SHP77 treated with DMSO at 0.1 percent for 48 hours (cell line): ENCODE measurements around the gene CES2.
"Not testable (repeated sequence)": the region's sequence is repeated elsewhere in the genome, so short reads cannot be mapped to it uniquely, and the experiment has no call there.

Source experiments
- DNase-seq: peaks from one replicate; lab custom pipeline; 2025; lab: John Stamatoyannopoulos, UW

CES2 gene

DNA sequence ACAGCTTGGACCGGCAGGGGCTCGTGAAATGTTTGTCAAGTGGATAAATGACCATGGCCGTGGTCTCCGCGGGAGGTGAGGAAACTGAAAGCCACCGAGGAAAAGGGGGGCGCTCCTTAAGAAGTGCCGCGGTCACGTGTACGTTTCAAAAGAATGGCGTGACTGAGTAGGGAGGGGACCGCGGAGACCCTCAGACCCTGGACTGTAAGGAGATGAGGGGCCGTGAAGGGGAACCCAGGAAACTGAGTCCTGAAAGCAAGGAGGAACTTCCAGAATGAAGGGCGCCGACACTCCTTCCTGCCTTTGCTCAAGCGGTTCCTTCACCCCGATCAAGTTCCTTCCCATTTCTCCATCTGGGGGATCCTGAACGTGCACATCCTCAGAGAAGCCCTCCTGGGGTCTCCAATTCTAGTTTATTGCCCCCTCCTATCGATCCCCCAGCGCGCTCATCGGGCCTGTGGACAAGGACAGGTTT, 440 bp upstream of the CES2 start:
- DNase-seq: not testable (repeated sequence)

DNA sequence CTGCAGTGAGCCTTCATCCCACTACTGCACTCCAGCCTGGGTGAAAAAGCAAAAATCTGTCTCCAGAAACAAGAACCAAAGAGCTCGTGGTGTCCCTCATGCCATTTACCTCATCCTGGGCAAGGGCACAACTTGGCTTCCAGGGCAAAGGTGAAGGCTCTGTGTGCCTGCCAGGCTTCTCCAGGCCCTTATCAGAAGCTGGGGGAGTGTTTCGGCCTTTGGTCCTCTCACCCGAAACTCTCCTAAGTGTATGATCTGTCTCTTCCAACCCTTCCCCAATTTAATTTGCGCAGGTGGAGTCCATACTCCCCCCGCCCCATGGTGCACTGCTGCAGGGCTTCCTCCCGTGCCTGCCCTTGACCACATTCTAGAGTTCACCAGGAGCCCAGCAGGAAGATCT, 1.1 kb downstream of the CES2 start:
- DNase-seq: no peak

DNA sequence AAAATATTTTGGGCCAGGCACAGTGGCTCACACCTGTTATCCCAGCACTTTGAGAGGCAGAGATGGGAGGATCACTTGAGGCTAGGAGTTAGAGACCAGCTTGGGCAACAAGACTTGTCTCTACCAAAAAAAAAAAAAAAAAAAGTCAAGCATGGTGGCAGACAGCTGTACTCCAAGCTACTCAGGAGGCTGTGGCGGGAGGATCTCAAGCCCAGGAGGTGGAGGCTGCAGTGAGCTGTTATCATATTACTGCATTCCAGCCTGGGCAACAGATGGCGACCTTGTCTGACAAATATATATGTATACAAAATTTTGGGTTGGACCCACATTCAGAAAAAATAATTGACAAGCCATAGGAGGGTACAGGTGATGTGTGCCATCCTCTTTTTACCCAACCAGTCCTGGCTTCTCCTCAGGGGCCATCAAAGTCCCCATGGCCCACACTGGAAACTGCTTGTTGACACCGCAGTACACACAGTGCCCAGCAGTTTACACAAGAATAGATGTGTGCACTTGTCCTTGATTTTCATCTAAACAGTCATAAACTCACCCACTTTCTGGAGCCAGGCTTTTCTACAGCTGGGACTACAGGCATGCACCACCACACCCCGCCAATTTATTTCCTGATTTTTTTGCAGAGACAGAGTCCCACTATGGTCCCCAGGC, 1.7 kb downstream of the CES2 start:
- DNase-seq: no peak

DNA sequence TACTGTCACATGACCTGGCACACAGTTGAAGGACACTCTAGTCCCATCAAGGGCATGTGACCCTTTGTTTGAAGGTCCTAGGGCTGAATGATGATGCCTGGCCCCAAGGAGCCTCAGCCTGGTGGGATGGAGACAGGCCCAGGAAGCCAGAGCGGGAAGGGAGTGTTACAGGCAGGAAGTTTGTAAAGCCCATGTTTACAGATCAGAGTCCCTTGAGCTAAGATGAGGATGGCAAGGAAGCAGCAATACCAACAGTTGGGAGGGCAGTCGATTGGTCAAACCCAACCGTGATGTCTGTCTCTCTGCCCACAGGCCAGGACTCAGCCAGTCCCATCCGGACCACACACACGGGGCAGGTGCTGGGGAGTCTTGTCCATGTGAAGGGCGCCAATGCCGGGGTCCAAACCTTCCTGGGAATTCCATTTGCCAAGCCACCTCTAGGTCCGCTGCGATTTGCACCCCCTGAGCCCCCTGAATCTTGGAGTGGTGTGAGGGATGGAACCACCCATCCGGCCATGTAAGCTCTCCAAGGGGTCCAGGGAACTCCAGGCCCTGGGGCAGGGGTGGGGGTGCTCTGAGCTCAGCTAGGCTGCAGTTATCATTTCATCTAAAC, 2.5 kb downstream of the CES2 start:
- DNase-seq: no peak

DNA sequence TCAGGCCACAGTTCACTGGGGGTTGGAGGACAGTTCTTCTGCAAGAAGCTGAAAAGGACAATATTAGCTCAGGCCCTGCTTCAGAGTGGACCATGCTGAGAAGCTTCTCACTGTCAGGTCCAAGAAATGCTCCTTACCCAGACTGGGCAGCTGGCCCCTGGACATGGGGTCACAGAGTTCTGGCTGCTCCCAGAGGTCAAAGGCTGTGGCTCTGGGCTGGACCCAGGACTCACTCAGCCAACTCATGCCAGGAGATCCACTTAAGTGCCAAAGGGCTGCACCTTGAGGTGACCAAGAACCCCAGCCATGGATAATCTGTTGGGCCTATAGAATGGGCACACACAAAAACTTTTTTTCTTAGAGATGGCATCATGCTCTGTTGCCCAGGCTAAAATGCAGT, 4.0 kb downstream of the CES2 start:
- no peak for DNase-seq

DNA sequence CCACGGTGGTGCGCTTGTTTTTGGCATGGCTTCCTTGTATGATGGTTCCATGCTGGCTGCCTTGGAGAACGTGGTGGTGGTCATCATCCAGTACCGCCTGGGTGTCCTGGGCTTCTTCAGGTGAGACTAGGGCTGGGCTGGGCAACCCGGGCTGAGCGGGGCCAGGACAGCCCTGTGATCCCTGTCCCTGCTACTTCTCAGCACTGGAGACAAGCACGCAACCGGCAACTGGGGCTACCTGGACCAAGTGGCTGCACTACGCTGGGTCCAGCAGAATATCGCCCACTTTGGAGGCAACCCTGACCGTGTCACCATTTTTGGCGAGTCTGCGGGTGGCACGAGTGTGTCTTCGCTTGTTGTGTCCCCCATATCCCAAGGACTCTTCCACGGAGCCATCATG, 4.9 kb downstream of the CES2 start:
- no peak for DNase-seq

DNA sequence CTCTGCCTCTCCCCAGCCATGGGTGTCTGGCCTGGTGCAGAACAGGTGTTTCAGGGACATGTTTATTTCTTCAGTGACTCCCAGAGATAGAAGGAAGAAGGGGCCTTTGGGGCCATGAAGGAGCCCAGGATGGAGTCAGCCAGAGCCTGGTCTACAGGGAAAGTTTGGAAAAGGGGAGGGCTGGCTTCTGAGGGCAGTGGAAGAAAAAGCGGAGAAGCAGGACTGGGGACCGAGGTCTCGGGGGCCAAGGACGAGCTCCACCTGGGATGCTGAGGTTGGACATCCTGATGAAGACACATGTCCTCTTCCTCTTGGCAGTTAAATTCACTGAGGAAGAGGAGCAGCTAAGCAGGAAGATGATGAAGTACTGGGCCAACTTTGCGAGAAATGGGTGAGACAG, 7.7 kb downstream of the CES2 start:
- DNase-seq: no peak

DNA sequence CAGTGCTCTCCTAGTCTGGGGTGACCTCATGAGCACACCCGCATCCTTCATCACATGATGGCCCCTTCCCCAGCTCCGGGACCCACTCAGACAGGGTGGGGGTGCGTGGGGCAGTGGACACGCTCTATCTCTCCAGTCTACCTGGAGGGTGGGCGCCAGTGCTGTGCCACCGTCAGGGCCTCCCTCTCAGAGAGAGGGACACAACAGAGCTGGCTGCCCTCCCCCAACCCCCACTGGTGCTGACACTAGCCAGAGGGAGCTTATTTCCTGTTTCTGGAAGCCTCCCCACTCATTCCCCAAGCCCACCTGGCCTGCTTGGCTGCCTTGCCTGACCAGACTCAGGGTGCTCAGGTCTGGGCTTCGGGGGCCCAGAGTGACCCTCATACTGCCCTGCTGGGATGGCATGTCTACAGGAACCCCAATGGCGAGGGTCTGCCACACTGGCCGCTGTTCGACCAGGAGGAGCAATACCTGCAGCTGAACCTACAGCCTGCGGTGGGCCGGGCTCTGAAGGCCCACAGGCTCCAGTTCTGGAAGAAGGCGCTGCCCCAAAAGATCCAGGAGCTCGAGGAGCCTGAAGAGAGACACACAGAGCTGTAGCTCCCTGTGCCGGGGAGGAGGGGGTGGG, 8.2 kb downstream of the CES2 start:
- no peak for DNase-seq

DNA sequence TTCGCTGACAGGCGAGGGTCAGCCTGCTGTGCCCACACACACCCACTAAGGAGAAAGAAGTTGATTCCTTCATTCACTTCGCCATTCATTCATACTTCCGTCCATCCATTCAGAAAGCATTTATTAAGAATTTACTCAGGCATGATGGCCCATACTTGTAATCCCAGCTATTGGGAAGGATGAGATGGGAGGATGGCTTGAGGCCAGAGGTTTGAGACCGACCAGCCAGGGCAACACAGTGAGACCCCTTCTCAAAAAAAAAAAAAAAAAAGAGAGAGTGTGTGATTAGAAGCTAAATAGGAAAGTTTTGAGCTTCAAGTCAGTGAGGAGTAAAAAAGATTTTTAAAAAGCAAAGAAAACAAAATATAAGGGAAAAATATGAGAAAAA, 8.7 kb downstream of the CES2 start:
- DNase-seq: no peak

DNA sequence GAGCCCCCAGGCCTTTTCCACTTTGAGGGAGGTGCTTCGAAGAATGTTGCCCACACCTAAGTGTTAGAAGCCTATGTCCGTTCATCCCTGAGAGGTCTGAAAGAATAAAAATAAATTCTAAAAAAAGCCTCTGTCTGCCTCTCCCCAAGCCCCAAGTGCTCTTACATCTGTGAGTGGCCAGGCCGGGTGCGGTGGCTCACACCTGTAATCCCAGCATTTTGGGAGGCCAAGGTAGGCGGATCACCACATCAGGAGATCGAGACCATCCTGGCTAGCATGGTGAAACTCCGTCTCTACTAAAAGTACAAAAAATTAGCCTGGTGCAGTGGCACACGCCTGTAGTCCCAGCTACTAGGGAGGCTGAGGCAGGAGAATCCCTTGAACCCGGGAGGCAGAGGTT, 9.7 kb downstream of the CES2 start:
- not testable (repeated sequence) for DNase-seq

DNA sequence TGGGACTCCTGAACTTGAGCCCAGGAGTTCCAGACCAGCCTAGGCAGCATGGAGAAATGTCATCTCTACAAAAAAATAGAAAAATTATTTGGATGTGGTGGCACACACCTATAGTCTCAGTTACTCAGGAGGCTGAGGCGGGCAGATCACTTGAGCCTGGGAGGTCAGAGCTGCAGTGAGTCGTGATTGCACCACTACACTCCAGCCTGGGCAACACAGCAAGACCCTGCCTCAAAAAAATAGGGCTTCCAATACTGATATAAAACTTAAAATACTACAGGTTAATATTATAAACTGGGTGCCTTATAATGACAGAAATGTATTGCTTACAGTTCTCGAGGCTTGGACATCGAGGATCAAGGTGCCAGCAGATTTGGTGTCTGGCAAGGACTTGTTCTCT, 10.6 kb downstream of the CES2 start:
- DNase-seq: no peak

DNA sequence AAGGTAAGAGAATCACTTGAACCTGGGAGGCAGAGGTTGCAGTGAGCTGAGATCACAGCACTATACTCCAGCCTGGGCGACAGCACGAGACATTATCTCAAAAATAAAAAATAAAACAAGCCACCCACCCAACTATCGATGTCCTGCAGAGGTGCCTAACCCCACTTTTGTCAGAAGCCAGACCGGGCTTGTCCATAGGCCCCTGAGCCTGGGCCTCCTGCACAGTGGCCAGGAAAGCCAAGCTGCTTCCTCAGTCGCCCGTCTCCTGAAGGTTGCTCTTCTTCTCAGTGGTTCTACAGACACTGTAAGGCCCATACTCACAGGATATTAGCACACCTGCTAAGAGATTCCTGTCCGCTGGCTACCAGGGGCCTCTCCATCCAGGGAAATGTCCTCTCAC, 11.2 kb downstream of the CES2 start:
- DNase-seq: no peak

DNA sequence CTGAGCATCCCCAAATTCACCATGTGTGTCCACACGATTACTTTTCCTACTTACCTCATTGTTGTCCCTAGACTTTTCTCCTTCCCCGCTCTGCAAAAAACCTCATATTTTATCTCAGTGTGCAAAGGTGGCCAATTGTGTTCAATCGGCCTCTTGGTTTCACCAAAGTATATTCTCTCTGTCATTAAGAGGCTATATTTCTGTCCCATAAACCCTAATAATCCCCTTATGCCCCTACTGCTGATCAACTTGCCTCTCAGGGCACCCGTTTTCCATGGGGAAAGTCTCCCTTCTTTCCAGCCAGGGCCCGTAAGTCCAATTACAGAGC, 11.6 kb downstream of the CES2 start:
- no peak for DNase-seq

DNA sequence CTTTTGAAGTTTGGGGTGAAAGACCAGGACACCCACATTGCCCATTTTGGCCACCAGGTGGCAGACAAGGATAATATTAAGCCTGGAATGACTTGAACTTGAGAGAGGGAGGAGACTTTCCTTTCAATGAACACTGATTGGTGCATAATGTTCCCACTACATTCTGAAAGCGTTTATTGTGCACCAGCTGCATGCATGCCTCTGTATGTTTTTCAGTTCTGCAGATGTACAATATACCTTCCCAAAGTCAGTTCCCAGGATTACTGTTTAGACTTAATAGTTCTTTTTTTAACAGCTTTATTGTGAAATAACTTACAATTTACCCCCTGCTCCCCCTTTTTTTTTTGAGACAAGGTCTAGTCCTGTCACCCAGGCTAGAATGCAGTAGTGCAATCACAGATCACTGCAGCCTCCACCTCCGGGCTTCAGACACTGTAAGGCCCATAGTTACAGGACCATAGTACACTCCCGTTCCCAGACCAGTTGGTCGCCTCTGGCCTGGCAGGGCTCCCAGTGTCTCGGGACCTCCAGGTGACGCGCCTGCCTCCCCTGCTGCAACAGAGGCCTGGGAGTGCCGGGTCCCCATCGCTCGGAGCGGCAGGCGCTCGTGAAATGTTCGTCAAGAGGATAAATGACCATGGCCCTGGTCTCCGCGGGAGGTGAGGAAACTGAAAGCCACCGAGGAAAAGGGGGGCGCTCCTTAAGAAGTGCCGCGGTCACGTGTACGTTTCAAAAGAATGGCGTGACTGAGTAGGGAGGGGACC, 12.2 kb downstream of the CES2 start:
- DNase-seq: peak; percentile 55

DNA sequence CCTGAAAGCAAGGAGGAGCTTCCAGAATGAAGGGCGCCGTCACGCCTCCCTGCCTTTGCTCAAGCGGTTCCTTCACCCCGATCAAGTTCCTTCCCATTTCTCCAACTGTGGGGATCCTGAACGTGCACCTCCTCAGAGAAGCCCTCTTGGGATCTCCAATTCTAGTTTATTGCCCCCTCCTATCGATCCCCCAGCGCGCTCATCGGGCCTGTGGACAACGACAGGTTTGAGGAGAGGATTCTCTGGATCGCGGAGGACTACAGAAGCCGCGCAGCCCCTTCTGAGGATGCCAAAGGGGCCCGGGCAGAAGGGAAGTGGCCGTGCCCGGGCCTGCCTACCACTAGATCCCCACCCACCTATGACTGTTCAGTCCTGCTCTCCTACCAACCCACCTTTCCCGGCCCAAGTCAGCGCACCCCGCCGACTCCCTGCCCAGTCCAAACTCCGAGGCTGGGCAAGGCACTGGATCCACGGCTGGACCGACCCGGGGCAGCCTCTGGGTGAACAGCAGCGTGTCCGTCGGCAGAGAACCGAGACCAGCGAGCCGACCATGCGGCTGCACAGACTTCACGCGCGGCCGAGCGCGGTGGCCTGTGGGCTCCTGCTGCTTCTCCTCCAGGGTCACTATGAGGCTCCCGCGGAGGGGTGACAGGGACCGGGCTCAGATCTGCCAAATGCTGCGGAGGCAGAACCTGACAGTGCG, 13.0 kb downstream of the CES2 start:
- DNase-seq: no peak

DNA sequence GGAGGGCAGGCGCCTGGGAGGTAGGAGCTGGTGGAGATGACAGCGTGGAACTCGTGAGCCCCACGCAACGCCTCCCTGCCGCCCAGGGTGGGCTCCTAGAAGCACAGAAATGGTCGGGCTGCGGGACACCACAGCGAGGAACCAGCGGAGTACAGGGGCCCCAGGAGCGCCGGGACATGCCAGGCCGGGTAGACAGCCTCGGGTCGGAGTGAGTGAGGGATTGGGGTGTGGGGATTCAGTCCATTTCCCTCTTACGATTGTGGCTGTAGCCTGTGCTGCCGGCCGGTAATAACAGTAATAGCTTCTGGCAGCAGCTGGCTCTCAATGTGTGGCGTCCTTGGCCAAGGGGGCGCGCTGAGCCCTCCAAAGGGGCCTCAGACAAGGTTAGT, 13.5 kb downstream of the CES2 start:
- no peak for DNase-seq

DNA sequence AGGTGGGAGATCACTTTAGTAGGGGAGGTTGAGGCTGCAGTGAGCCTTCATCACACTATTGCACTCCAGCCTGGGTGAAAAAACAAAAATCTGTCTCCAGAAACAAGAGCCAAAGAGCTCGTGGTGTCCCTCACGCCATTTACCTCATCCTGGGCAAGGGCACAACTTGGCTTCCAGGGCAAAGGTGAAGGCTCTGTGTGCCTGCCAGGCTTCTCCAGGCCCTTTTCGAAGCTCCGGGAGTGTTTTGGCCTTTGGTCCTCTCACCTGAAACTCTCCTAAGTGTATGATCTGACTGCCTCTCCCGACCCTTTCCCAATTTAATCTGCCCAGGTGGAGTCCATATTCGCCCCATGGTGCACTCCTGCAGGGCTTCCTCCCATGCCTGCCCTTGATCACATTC, 14.2 kb downstream of the CES2 start:
- no peak for DNase-seq

DNA sequence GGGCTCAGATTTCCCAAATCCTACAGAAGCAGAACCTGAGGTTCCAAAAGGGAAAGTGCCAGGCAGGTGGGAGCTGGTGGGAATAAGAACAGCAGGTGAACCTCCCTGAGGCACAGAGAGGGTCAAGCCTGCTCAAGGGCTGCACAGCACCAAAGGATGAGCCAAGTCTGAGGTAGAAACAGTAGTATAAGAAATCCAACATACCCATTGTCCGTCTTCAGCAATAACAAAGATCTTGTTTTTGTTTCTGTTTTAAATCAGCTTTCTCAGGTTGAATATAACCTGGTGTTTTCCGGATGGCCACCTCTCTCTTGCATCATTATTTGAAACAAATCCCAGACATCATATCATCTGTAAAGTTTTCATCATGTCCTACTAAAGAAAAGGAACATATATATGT, 15.1 kb downstream of the CES2 start:
- DNase-seq: no peak

DNA sequence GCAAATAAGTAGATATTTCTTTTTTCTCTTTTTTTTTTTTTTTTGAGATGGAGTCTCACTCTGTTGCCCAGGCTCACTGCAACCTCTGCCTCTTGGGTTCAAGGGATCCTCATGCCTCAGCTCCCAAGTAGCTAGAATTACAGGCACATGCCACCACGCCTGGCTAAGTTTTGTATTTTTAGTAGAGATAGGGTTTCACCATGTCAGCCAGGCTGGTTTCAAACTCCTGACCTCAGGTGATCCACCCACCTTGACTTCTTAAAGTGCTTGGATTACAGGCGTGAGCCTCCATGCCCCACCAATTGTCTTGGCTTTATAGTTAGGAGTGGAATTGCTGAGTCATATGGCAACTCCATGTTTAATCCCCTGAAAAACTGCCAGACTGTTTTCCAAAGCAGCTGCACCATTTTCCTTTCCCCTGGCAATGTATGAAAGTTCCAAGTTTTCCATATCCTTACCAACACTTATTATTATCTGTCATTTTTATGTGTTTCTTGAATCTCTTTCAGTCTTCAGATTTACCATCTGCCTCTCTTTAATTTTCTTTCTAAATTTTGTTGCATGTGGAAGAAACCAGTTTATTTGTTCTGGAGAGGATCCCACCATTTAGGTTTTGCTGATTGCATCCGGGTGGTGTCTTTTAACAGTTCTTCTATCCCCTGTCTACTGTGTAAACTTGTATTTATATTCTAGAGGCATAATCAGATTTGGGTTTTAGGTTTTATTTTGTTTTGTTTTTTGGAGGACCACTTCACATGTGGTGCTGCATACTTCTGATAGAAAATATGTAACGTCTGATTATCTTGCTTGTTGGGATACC, 15.9 kb downstream of the CES2 start:
- no peak for DNase-seq

DNA sequence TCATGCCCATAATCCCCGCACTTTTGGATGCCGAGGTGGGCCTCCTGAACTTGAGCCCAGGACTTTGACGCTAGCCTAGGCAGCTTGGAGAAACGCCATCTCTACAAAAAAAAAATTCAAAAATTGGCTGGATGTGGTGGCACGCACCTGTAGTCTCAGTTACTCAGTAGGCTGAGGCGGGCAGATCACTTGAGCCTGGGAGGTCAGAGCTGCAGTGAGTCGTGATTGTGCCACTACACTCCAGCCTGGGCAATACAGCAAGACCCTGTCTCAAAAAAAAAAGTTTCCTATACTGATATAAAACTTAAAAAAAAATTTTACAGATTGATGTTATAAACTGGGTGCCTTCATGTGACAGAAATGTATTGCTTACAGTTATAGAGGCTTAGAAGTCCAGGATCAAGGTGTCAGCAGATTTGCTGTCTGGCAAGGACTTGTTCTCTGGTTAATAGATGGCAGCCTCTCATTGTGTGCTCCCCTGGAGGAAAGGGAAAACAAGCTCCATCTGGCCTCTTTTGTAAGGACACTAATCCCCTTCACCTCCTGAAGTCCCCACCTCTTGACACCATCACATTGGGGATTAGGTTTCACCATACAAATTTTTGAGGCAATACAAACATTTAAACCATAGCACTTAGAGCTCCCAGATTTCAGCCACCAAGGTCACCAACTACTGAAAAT, 17.3 kb downstream of the CES2 start:
- no peak for DNase-seq
